ENCODE results near the gene CLEC14A. TPM values are rescaled to one million over a fixed set of nuclear protein-coding genes. Genes with fewer than 3 reads are reported as not detected.

Gene CLEC14A, protein sequence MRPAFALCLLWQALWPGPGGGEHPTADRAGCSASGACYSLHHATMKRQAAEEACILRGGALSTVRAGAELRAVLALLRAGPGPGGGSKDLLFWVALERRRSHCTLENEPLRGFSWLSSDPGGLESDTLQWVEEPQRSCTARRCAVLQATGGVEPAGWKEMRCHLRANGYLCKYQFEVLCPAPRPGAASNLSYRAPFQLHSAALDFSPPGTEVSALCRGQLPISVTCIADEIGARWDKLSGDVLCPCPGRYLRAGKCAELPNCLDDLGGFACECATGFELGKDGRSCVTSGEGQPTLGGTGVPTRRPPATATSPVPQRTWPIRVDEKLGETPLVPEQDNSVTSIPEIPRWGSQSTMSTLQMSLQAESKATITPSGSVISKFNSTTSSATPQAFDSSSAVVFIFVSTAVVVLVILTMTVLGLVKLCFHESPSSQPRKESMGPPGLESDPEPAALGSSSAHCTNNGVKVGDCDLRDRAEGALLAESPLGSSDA
- total RNA-seq (2.6 and 5.3 TPM in 2 replicates), polyA plus RNA-seq (3.9 and 8.3 TPM in 2 replicates), polyA minus RNA-seq (ENCODE audit: low replicate concordance) (1.7 and 6.5 TPM in 2 replicates)
- 4.1 and 8.8 TPM in 2 replicates for polyA plus RNA-seq (2012)

DNA sequence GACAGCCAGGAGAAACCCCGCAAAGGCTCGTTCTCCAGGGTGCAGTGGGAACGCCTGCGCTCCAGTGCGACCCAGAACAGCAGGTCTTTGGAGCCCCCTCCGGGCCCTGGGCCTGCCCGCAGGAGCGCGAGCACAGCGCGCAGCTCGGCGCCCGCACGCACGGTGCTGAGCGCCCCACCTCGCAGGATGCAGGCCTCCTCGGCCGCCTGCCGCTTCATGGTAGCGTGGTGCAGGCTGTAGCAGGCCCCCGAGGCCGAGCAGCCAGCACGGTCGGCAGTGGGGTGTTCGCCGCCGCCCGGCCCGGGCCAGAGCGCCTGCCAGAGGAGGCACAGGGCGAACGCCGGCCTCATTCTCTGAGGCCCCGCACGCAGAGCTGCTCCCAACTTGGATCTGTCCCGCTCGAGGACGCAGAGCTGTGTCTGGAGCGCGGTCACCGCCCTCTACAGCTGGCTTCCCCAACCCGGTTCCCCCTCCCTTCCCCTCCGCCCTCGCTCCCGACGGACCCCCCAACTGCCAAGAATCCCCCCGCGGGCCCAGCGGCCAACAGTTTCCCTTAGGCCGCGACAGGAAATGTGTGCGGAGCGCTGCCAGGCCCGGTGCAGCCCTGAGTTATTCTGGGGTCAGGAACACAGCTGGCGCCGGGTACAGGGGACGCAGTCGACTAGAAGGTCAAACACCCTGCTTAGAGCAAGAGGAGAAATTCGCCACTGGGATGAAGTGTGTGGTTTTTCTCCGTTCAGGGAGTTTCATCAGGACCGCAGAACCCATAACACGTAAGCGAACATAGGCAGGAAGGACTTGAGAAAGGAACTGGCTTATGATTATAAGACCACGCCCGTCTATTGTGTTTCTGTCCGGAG lies at the start of gene CLEC14A:
TSS of gene CLEC14A (minus strand) at position 421 of the 860 bp plus-strand sequence. CDS start at position 350, 71 bp downstream.
- peak in 1 of 2 donors; percentile 35 for DNase-seq (ENCODE audit: low read depth in 2 of 2)
- peak within 1 kb of the TSS; percentile 40 for H2AFZ ChIP-seq (ENCODE audit: low read length)
- peak within 1 kb of the TSS; percentile 55 for H3K27ac ChIP-seq (ENCODE audit: insufficient read depth, low read length)
- peaks cover 3% of the 10 kb centered on the region for H3K4me1 ChIP-seq (ENCODE audit: control insufficient read depth, extremely low read depth, insufficient read depth, low read length)
- peak within 1 kb of the TSS; percentile 38 to 55 (median 49) for H3K4me3 ChIP-seq (replicated peaks in 1 of 4; ENCODE audit: control extremely low read depth in 1 of 4, insufficient read depth in 1 of 4, low read depth in 3 of 4, low read length in 4 of 4)
- H3K9ac ChIP-seq (ENCODE audit: insufficient read depth, low read length) = peak within 1 kb of the TSS; percentile 46
- H3K36me3 ChIP-seq (ENCODE audit: control insufficient read depth, insufficient read depth, low read length) = no peaks in the 10 kb centered on the region
- no peaks in the 10 kb centered on the region for H3K9me3 ChIP-seq (ENCODE audit: control insufficient read depth, insufficient read depth, low read depth, low read length)
- no peaks in the 10 kb centered on the region for H3K79me2 ChIP-seq (ENCODE audit: control insufficient read depth, insufficient read depth, low read length)
- H3K27me3 ChIP-seq (ENCODE audit: control insufficient read depth, insufficient read depth, low read length) = no peaks in the 10 kb centered on the region
- H3K4me2 ChIP-seq (ENCODE audit: extremely low read depth, insufficient read depth, low read length) = peak within 1 kb of the TSS; percentile 51
- no peaks in the 10 kb centered on the region for H4K20me1 ChIP-seq (ENCODE audit: control insufficient read depth, extremely low read depth, insufficient read depth, low read length)
- TF ChIP-seq, protein P1, sequence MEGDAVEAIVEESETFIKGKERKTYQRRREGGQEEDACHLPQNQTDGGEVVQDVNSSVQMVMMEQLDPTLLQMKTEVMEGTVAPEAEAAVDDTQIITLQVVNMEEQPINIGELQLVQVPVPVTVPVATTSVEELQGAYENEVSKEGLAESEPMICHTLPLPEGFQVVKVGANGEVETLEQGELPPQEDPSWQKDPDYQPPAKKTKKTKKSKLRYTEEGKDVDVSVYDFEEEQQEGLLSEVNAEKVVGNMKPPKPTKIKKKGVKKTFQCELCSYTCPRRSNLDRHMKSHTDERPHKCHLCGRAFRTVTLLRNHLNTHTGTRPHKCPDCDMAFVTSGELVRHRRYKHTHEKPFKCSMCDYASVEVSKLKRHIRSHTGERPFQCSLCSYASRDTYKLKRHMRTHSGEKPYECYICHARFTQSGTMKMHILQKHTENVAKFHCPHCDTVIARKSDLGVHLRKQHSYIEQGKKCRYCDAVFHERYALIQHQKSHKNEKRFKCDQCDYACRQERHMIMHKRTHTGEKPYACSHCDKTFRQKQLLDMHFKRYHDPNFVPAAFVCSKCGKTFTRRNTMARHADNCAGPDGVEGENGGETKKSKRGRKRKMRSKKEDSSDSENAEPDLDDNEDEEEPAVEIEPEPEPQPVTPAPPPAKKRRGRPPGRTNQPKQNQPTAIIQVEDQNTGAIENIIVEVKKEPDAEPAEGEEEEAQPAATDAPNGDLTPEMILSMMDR (conservative IDR thresholded peaks at IDR 0.05 in 1 of 2, IDR thresholded peaks at IDR 0.05 in 1 of 2; ENCODE audit: low read depth in 1 of 2, low read length in 2 of 2) = no peak
- no peak for TF ChIP-seq EZH2 (IDR thresholded peaks at IDR 0.05; ENCODE audit: low read length, missing control alignments)

DNA sequence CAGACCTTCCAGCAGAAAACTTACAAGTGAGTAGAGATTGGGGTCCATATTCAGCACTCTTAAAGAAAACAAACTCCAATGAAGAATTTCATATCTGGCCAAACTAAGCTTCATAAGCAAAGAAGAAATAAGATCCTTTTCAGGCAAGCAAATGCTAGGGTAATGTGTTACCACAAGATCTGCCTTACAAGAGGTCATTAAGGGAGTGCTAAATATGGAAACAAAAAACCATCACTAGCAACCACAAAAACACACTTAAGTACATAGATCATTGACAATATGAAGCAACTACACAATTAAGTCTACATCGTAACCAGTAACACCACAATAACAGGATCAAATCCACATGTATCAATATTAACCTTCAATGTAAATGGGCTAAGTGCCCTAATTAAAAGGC lies 47.1 kb upstream of the CLEC14A start:
- DNase-seq (ENCODE audit: low read depth in 2 of 2) = no peak
- Histone ChIP-seq H3K27me3 (ENCODE audit: control insufficient read depth, insufficient read depth, low read length) (no peaks in the 10 kb centered on the region), H3K4me1 (ENCODE audit: control insufficient read depth, extremely low read depth, insufficient read depth, low read length) (no peaks in the 10 kb centered on the region), H4K20me1 (ENCODE audit: control insufficient read depth, extremely low read depth, insufficient read depth, low read length) (no peaks in the 10 kb centered on the region), H3K4me3 (replicated peaks in 1 of 4; ENCODE audit: control extremely low read depth in 1 of 4, insufficient read depth in 1 of 4, low read depth in 3 of 4, low read length in 4 of 4) (no peak overlapping the region), H2AFZ (ENCODE audit: low read length) (no peak overlapping the region), H3K9me3 (ENCODE audit: control insufficient read depth, insufficient read depth, low read depth, low read length) (no peaks in the 10 kb centered on the region), H3K4me2 (ENCODE audit: extremely low read depth, insufficient read depth, low read length) (no peak overlapping the region), H3K36me3 (ENCODE audit: control insufficient read depth, insufficient read depth, low read length) (no peaks in the 10 kb centered on the region), H3K9ac (ENCODE audit: insufficient read depth, low read length) (no peak overlapping the region), H3K27ac (ENCODE audit: insufficient read depth, low read length) (no peak overlapping the region), H3K79me2 (ENCODE audit: control insufficient read depth, insufficient read depth, low read length) (no peaks in the 10 kb centered on the region)
- TF ChIP-seq EZH2 (IDR thresholded peaks at IDR 0.05; ENCODE audit: low read length, missing control alignments) = no peak
- TF ChIP-seq, protein P1 (conservative IDR thresholded peaks at IDR 0.05 in 1 of 2, IDR thresholded peaks at IDR 0.05 in 1 of 2; ENCODE audit: low read depth in 1 of 2, low read length in 2 of 2) = no peak

DNA sequence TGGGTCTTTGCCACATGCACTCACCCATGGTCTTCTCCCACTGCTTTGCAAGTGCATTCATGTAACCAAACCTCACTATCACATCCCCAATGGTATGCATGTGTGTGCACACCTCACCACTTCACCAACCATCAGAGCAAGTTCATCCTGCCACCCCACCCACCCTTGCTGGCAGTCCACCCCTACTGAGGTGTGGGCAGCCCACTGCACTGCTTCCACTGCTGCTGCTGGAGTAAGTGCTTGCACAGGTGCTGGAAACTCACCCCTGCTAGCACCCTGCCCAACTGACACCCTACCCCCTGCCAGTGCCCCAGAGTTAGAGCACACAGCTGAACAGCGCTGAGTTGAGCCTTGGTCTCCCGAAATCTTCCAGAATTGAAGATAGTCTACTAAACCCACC lies 46.1 kb upstream of the CLEC14A start:
- TF ChIP-seq EZH2 (IDR thresholded peaks at IDR 0.05; ENCODE audit: low read length, missing control alignments) = no peak
- TF ChIP-seq, protein P1 (conservative IDR thresholded peaks at IDR 0.05 in 1 of 2, IDR thresholded peaks at IDR 0.05 in 1 of 2; ENCODE audit: low read depth in 1 of 2, low read length in 2 of 2) = no peak
- Histone ChIP-seq H3K4me2 (ENCODE audit: extremely low read depth, insufficient read depth, low read length) (no peak overlapping the region), H4K20me1 (ENCODE audit: control insufficient read depth, extremely low read depth, insufficient read depth, low read length) (no peaks in the 10 kb centered on the region), H3K36me3 (ENCODE audit: control insufficient read depth, insufficient read depth, low read length) (no peaks in the 10 kb centered on the region), H3K27ac (ENCODE audit: insufficient read depth, low read length) (no peak overlapping the region), H2AFZ (ENCODE audit: low read length) (no peak overlapping the region), H3K27me3 (ENCODE audit: control insufficient read depth, insufficient read depth, low read length) (no peaks in the 10 kb centered on the region), H3K9ac (ENCODE audit: insufficient read depth, low read length) (no peak overlapping the region), H3K4me1 (ENCODE audit: control insufficient read depth, extremely low read depth, insufficient read depth, low read length) (no peaks in the 10 kb centered on the region), H3K4me3 (replicated peaks in 1 of 4; ENCODE audit: control extremely low read depth in 1 of 4, insufficient read depth in 1 of 4, low read depth in 3 of 4, low read length in 4 of 4) (no peak overlapping the region), H3K9me3 (ENCODE audit: control insufficient read depth, insufficient read depth, low read depth, low read length) (no peaks in the 10 kb centered on the region), H3K79me2 (ENCODE audit: control insufficient read depth, insufficient read depth, low read length) (no peaks in the 10 kb centered on the region)
- no peak for DNase-seq (ENCODE audit: low read depth in 2 of 2)

Measured in fibroblast of lung (primary cell).